ENCODE data around the gene DNAJB8.

The DNAJB8 gene

GRCh38 chr3:128455786-128456748 lies 10.6 kb downstream of the DNAJB8 start:
- H3K4ac ChIP-seq (ENCODE audit: low read depth in 1 of 2, low read length in 2 of 2), result no peak overlapping the region
- no peak overlapping the region for H4K8ac ChIP-seq (ENCODE audit: low read length)
- no peak overlapping the region for H3K4me3 ChIP-seq (ENCODE audit: insufficient read depth in 1 of 2, low read depth in 1 of 2, low read length in 2 of 2)
- H2BK120ac ChIP-seq (ENCODE audit: low read depth, low read length), result no peak overlapping the region
- peaks cover 83 to 89% of the 10 kb centered on the region in 2 experiments for H3K27me3 ChIP-seq (ENCODE audit: control insufficient read depth in 1 of 2, insufficient read depth in 1 of 2, low read length in 2 of 2)
- no peak overlapping the region for H3K14ac ChIP-seq (ENCODE audit: low read length in 2 of 2)
- 80% methylated on average over 13 of the region's 16 CpGs for WGBS
- no peak overlapping the region for H2AK5ac ChIP-seq (ENCODE audit: low read length, severe bottlenecking)
- no peak overlapping the region for H3K27ac ChIP-seq (ENCODE audit: low read length, poor library complexity, severe bottlenecking)
- no peak overlapping the region for H4K91ac ChIP-seq (ENCODE audit: low read length)
- H3K23ac ChIP-seq (ENCODE audit: low read length in 2 of 2), result no peak overlapping the region
- H3K18ac ChIP-seq (ENCODE audit: low read depth in 1 of 2, low read length in 2 of 2), result no peak overlapping the region
- no peaks in the 10 kb centered on the region for H3K4me1 ChIP-seq (ENCODE audit: control insufficient read depth, insufficient read depth, low read depth, low read length)
- H3K79me1 ChIP-seq (replicated peaks; ENCODE audit: low read length, poor library complexity, severe bottlenecking), result no peaks in the 10 kb centered on the region
- H3K4me2 ChIP-seq (ENCODE audit: low read length, poor library complexity, severe bottlenecking), result no peak overlapping the region
- H3K9me3 ChIP-seq (ENCODE audit: control insufficient read depth, low read length), result no peaks in the 10 kb centered on the region
- no peak for DNase-seq
- H2BK5ac ChIP-seq (ENCODE audit: low read depth, low read length, poor library complexity, severe bottlenecking), result no peak overlapping the region
- H3K9ac ChIP-seq (ENCODE audit: low read length), result no peak overlapping the region
- H2BK12ac ChIP-seq (ENCODE audit: low read length in 2 of 2), result no peak overlapping the region
- H2BK15ac ChIP-seq (ENCODE audit: low read depth, poor library complexity, severe bottlenecking), result no peak overlapping the region
- no peaks in the 10 kb centered on the region for H3K36me3 ChIP-seq (ENCODE audit: control insufficient read depth in 1 of 2, insufficient read depth in 2 of 2, low read depth in 1 of 2, low read length in 2 of 2)
- no peak overlapping the region for H2AFZ ChIP-seq (ENCODE audit: low read depth, low read length)

- Histone ChIP-seq H3K14ac (ENCODE audit: low read length in 2 of 2) (no peak overlapping the region), H2AFZ (ENCODE audit: low read depth, low read length) (no peak overlapping the region)
- 93% methylated on average over 4 of the region's 5 CpGs for WGBS
These were observed 11.6 kb downstream of the DNAJB8 start for GRCh38 chr3:128455116-128455515.

GRCh38 chr3:128454310-128454618 lies 12.4 kb downstream of the DNAJB8 start:
- Histone ChIP-seq H2AK5ac (ENCODE audit: low read length, severe bottlenecking) (no peak overlapping the region), H3K36me3 (ENCODE audit: control insufficient read depth in 1 of 2, insufficient read depth in 2 of 2, low read depth in 1 of 2, low read length in 2 of 2) (no peaks in the 10 kb centered on the region), H3K4me1 (ENCODE audit: control insufficient read depth, insufficient read depth, low read depth, low read length) (no peaks in the 10 kb centered on the region), H3K9ac (ENCODE audit: low read length) (no peak overlapping the region), H3K23ac (ENCODE audit: low read length in 2 of 2) (no peak overlapping the region), H2BK5ac (ENCODE audit: low read depth, low read length, poor library complexity, severe bottlenecking) (no peak overlapping the region), H4K91ac (ENCODE audit: low read length) (no peak overlapping the region), H3K4me2 (ENCODE audit: low read length, poor library complexity, severe bottlenecking) (no peak overlapping the region), H2BK12ac (ENCODE audit: low read length in 2 of 2) (no peak overlapping the region), H3K9me3 (ENCODE audit: control insufficient read depth, low read length) (no peaks in the 10 kb centered on the region), H2BK120ac (ENCODE audit: low read depth, low read length) (no peak overlapping the region), H2AFZ (ENCODE audit: low read depth, low read length) (no peak overlapping the region), H3K14ac (ENCODE audit: low read length in 2 of 2) (no peak overlapping the region), H3K27me3 (ENCODE audit: control insufficient read depth in 1 of 2, insufficient read depth in 1 of 2, low read length in 2 of 2) (peaks cover 85 to 95% of the 10 kb centered on the region in 2 experiments), H4K8ac (ENCODE audit: low read length) (no peak overlapping the region), H2BK15ac (ENCODE audit: low read depth, poor library complexity, severe bottlenecking) (no peak overlapping the region), H3K18ac (ENCODE audit: low read depth in 1 of 2, low read length in 2 of 2) (no peak overlapping the region), H3K4me3 (ENCODE audit: insufficient read depth in 1 of 2, low read depth in 1 of 2, low read length in 2 of 2) (no peak overlapping the region), H3K27ac (ENCODE audit: low read length, poor library complexity, severe bottlenecking) (no peak overlapping the region), H3K4ac (ENCODE audit: low read depth in 1 of 2, low read length in 2 of 2) (no peak overlapping the region), H3K79me1 (replicated peaks; ENCODE audit: low read length, poor library complexity, severe bottlenecking) (no peaks in the 10 kb centered on the region)
- DNase-seq, result no peak
- WGBS, result 85% methylated on average over 2 of the region's 2 CpGs

More at GRCh38 chr3:128455116-128455515, 11.6 kb downstream of the DNAJB8 start:
- peaks cover 88 to 95% of the 10 kb centered on the region in 2 experiments for H3K27me3 ChIP-seq (ENCODE audit: control insufficient read depth in 1 of 2, insufficient read depth in 1 of 2, low read length in 2 of 2)
- no peak overlapping the region for H3K9ac ChIP-seq (ENCODE audit: low read length)
- H3K4me1 ChIP-seq (ENCODE audit: control insufficient read depth, insufficient read depth, low read depth, low read length), result no peaks in the 10 kb centered on the region
- H3K9me3 ChIP-seq (ENCODE audit: control insufficient read depth, low read length), result no peaks in the 10 kb centered on the region
- no peak overlapping the region for H2AK5ac ChIP-seq (ENCODE audit: low read length, severe bottlenecking)
- H3K79me1 ChIP-seq (replicated peaks; ENCODE audit: low read length, poor library complexity, severe bottlenecking), result no peaks in the 10 kb centered on the region
- H2BK12ac ChIP-seq (ENCODE audit: low read length in 2 of 2), result no peak overlapping the region
- H3K18ac ChIP-seq (ENCODE audit: low read depth in 1 of 2, low read length in 2 of 2), result no peak overlapping the region
- H3K4me3 ChIP-seq (ENCODE audit: insufficient read depth in 1 of 2, low read depth in 1 of 2, low read length in 2 of 2), result no peak overlapping the region
- no peak overlapping the region for H3K23ac ChIP-seq (ENCODE audit: low read length in 2 of 2)
- H2BK120ac ChIP-seq (ENCODE audit: low read depth, low read length), result no peak overlapping the region
- H2BK5ac ChIP-seq (ENCODE audit: low read depth, low read length, poor library complexity, severe bottlenecking), result no peak overlapping the region
- H3K27ac ChIP-seq (ENCODE audit: low read length, poor library complexity, severe bottlenecking), result no peak overlapping the region
- H3K4ac ChIP-seq (ENCODE audit: low read depth in 1 of 2, low read length in 2 of 2), result no peak overlapping the region
- no peak overlapping the region for H3K4me2 ChIP-seq (ENCODE audit: low read length, poor library complexity, severe bottlenecking)
- H3K36me3 ChIP-seq (ENCODE audit: control insufficient read depth in 1 of 2, insufficient read depth in 2 of 2, low read depth in 1 of 2, low read length in 2 of 2), result no peaks in the 10 kb centered on the region
- H4K91ac ChIP-seq (ENCODE audit: low read length), result no peak overlapping the region
- no peak overlapping the region for H4K8ac ChIP-seq (ENCODE audit: low read length)
- no peak overlapping the region for H2BK15ac ChIP-seq (ENCODE audit: low read depth, poor library complexity, severe bottlenecking)
- no peak for DNase-seq

- no peak overlapping the region for H3K18ac ChIP-seq (ENCODE audit: low read depth in 1 of 2, low read length in 2 of 2)
- no peaks in the 10 kb centered on the region for H3K79me1 ChIP-seq (replicated peaks; ENCODE audit: low read length, poor library complexity, severe bottlenecking)
- no peak overlapping the region for H3K9ac ChIP-seq (ENCODE audit: low read length)
- no peak overlapping the region for H4K91ac ChIP-seq (ENCODE audit: low read length)
- no peaks in the 10 kb centered on the region for H3K36me3 ChIP-seq (ENCODE audit: control insufficient read depth in 1 of 2, insufficient read depth in 2 of 2, low read depth in 1 of 2, low read length in 2 of 2)
- H3K9me3 ChIP-seq (ENCODE audit: control insufficient read depth, low read length), result no peaks in the 10 kb centered on the region
- H2AK5ac ChIP-seq (ENCODE audit: low read length, severe bottlenecking), result no peak overlapping the region
- no peak overlapping the region for H3K27ac ChIP-seq (ENCODE audit: low read length, poor library complexity, severe bottlenecking)
- WGBS, result 80% methylated on average over 20 of the region's 21 CpGs
- no peak overlapping the region for H3K4ac ChIP-seq (ENCODE audit: low read depth in 1 of 2, low read length in 2 of 2)
- H3K4me3 ChIP-seq (ENCODE audit: insufficient read depth in 1 of 2, low read depth in 1 of 2, low read length in 2 of 2), result no peak overlapping the region
- no peak overlapping the region for H3K14ac ChIP-seq (ENCODE audit: low read length in 2 of 2)
- no peak overlapping the region for H2BK12ac ChIP-seq (ENCODE audit: low read length in 2 of 2)
- no peak overlapping the region for H3K23ac ChIP-seq (ENCODE audit: low read length in 2 of 2)
- H3K4me1 ChIP-seq (ENCODE audit: control insufficient read depth, insufficient read depth, low read depth, low read length), result no peaks in the 10 kb centered on the region
- H2AFZ ChIP-seq (ENCODE audit: low read depth, low read length), result no peak overlapping the region
- DNase-seq, result no peak
- no peak overlapping the region for H2BK15ac ChIP-seq (ENCODE audit: low read depth, poor library complexity, severe bottlenecking)
- no peak overlapping the region for H3K4me2 ChIP-seq (ENCODE audit: low read length, poor library complexity, severe bottlenecking)
- H3K27me3 ChIP-seq (ENCODE audit: control insufficient read depth in 1 of 2, insufficient read depth in 1 of 2, low read length in 2 of 2), result peaks cover 87 to 95% of the 10 kb centered on the region in 2 experiments
- H4K8ac ChIP-seq (ENCODE audit: low read length), result no peak overlapping the region
- no peak overlapping the region for H2BK120ac ChIP-seq (ENCODE audit: low read depth, low read length)
- no peak overlapping the region for H2BK5ac ChIP-seq (ENCODE audit: low read depth, low read length, poor library complexity, severe bottlenecking)
These were observed 13.0 kb downstream of the DNAJB8 start for GRCh38 chr3:128453501-128454309.
